Esophagus (tissue), 2 donors: Measurements from ENCODE around the gene ATAD3A. TPM values are rescaled to one million over a fixed set of nuclear protein-coding genes. Genes with fewer than 3 reads are reported as not detected.
"Not testable (repeated sequence)": the region's sequence is repeated elsewhere in the genome, so short reads cannot be mapped to it uniquely, and the experiment has no call there.

Source experiments
- H3K27ac ChIP-seq, 2 donors: one replicate each; pipeline ENCODE4 v1.5.1; 2013; ENCODE audit warnings: low read depth in 2 of 2, mild to moderate bottlenecking in 2 of 2, inconsistent platforms in 1 of 2, low read length in 1 of 2, moderate library complexity in 1 of 2
- H3K27me3 ChIP-seq, 2 donors: one replicate each; pipeline ENCODE4 v1.6.1; 2013; ENCODE audit warnings: low read length in 2 of 2, control low read depth in 1 of 2, mild to moderate bottlenecking in 1 of 2; ENCODE audit not compliant: insufficient read depth in 2 of 2, control insufficient read depth in 1 of 2
- H3K36me3 ChIP-seq, 2 donors: one replicate each; pipeline ENCODE4 v1.6.1; 2013; ENCODE audit warnings: low read length in 1 of 2; ENCODE audit not compliant: control insufficient read depth in 2 of 2, insufficient read depth in 2 of 2
- H3K4me1 ChIP-seq, 2 donors: one replicate each; pipeline ENCODE4 v1.6.1; 2013; ENCODE audit warnings: low read length in 1 of 2; ENCODE audit not compliant: control insufficient read depth in 2 of 2, insufficient read depth in 2 of 2
- H3K4me3 ChIP-seq, 2 donors: one replicate each; pipeline ENCODE4 v1.5.1; 2013; ENCODE audit warnings: low read length in 2 of 2, mild to moderate bottlenecking in 2 of 2, low read depth in 1 of 2, moderate library complexity in 1 of 2
- H3K9me3 ChIP-seq, 2 donors: one replicate each; pipeline ENCODE4 v1.6.1; 2013; ENCODE audit warnings: mild to moderate bottlenecking in 2 of 2, low read depth in 1 of 2, low read length in 1 of 2, moderate library complexity in 1 of 2; ENCODE audit not compliant: control insufficient read depth in 2 of 2, insufficient read depth in 1 of 2
- WGBS, 2 donors: extraction: QIAGEN DNeasy Blood & Tissue Kit; methylation state at CpG; one replicate each; pipeline ENCODE4 v1.1.7; 2013; 5-methylcytosine and 5-hydroxymethylcytosine counted together
- polyA plus RNA-seq, 2 donors: library from polyadenylated mRNA; stranded (reverse); fragments of 200-250 nt; gene quantifications; one replicate each; pipeline ENCODE4 v1.2.3, GENCODE V29; 2013
- donor health status: healthy with polysubstance abuse.
- donor health status: Bipolar disorder and iron deficiency.

ATAD3A gene
- polyA plus RNA-seq, 2 donors = 25.4 to 26.1 TPM

DNA sequence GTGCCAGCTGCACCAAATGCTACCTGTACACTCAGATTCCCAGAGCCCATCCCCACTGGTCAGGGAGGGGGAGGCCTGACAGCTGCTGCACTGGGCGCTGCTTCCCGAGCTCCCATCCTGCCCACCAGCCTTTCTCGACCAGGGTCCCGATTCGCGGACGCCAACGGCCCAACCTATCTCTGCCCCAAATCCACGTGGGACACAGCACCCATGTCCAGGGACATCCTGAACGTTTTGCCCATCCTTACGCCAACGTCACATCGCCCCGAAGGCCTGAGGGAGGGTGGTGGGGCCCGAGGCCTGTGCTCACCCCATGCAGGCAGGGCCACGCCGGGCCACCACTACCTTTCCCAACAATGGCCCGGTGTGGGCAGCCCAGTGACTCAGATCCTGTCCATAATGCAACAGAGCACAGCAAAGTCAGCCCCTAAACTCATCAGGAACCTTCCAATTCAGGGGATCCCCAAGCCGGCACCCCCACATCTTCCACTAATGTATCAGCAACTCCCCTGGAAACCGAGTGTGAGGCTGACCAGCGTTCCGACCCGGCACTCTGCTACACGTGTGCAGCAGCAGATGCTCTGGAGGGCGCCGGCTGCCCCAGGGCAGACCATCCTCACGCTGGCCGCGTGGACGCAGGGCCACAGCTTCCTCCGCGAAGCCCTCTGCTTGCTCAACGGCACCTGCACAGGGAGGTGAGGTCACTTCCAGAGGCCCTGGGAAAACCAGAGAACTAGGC, 39.7 kb downstream of the ATAD3A start:
- no peaks in the 10 kb centered on the region for H3K27me3 ChIP-seq
- H3K9me3 ChIP-seq = no peaks in the 10 kb centered on the region
- peaks cover 0 to 11% of the 10 kb centered on the region in 2 donors for H3K36me3 ChIP-seq
- WGBS, 2 donors = 82 to 88% methylated on average over 33 of the region's 33 CpGs
- H3K27ac ChIP-seq = no peak overlapping the region
- H3K4me3 ChIP-seq = no peak overlapping the region
- peaks cover 0 to 14% of the 10 kb centered on the region in 2 donors for H3K4me1 ChIP-seq

DNA sequence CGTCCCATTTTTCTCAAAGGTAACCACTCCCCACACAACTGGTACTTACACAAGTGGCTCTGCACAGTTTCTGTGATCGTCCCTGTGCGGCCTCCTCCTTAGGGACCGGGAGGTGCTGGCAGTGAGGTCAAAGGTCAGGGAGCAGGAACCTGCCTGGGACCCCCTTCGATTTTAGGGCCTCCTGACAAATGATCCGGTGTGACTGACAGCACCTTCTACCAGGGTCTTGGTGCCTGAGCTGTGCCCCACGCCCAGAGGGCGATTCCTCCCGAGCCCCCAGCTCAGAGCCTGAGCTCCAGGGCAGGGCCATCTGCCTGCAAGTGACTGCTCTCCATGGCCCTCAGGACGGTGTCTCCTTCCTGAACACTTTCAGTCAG, 40.3 kb downstream of the ATAD3A start:
- H3K27ac ChIP-seq = no peak overlapping the region
- no peak overlapping the region for H3K4me3 ChIP-seq
- 74 to 85% methylated on average over 10 of the region's 10 CpGs for WGBS, 2 donors

DNA sequence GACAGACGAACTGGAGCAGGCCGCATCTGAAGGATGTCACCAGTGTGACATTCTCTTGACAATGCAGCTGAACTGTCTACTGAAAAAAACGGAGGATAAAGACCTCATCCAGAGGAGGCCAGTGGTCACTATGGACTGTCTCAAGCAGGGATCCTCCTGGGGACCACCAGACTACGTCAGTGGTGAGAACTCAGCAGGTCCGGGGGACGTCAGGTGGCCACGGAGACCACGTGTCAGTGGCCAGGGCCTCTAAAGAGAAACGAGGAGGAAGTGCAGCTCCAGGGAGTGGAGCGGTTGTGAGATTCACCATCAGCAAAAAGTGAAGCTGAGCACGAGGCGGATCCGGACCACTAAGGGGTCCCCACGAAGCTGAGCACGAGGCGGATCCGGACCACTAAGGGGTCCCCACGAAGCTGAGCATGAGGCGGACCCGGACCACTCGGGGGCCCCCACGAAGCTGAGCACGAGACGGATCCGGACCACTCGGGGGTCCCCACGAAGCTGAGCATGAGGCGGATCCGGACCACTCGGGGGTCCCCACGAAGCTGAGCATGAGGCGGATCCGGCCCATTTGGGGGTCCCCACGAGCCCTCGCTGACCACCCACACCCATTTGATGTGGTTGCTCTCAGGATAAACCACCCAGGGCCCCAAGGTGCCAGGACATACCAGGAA, 42.0 kb downstream of the ATAD3A start:
- Histone ChIP-seq H3K27ac (peak overlapping the region in 1 of 2 donors; percentile 81), H3K4me3 (no peak overlapping the region), H3K9me3 (no peaks in the 10 kb centered on the region), H3K4me1 (peaks cover 0 to 14% of the 10 kb centered on the region in 2 donors), H3K27me3 (no peaks in the 10 kb centered on the region), H3K36me3 (peaks cover 0 to 7% of the 10 kb centered on the region in 2 donors)
- 87 to 89% methylated on average over 35 of the region's 35 CpGs for WGBS, 2 donors

More for the DNA sequence above, 40.3 kb downstream of the ATAD3A start:
- Histone ChIP-seq H3K9me3 (no peaks in the 10 kb centered on the region), H3K27me3 (no peaks in the 10 kb centered on the region), H3K36me3 (peaks cover 0 to 11% of the 10 kb centered on the region in 2 donors), H3K4me1 (peaks cover 0 to 14% of the 10 kb centered on the region in 2 donors)

DNA sequence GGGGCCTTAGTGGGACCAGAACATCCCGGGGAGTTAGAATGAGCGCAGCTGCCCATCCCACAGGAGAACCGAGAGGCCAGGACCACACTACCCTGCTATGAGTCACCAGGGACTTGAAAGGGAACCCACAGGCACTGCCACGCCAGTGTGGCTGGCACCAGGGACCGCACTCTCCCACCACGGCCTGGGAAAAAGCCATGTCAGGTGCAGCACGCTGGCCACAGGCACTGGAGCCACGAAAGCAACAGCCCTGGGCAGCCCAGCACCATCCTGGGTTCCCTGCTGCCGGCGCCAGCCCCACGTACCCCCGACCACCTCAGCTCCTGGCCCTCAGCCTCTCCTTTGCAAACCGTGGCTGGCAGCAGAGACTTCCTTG, 42.6 kb downstream of the ATAD3A start:
- Histone ChIP-seq H3K27ac (peak overlapping the region; percentile 14 to 81), H3K36me3 (peaks cover 0 to 7% of the 10 kb centered on the region in 2 donors), H3K4me3 (no peak overlapping the region), H3K4me1 (peaks cover 0 to 14% of the 10 kb centered on the region in 2 donors), H3K9me3 (no peaks in the 10 kb centered on the region), H3K27me3 (no peaks in the 10 kb centered on the region)
- 64 to 65% methylated on average over 13 of the region's 13 CpGs for WGBS, 2 donors

- WGBS, 2 donors = 66 to 73% methylated on average over 31 of the region's 31 CpGs
- peak overlapping the region; percentile 14 to 81 for H3K27ac ChIP-seq
Observed at GRCh38 chr1:1554926-1555915, 43.3 kb downstream of the ATAD3A start.

GRCh38 chr1:1556505-1556904, 44.5 kb downstream of the ATAD3A start:
- Histone ChIP-seq H3K4me1 (peaks cover 0 to 14% of the 10 kb centered on the region in 2 donors), H3K36me3 (peaks cover 0 to 10% of the 10 kb centered on the region in 2 donors), H3K27ac (peak overlapping the region; percentile 27 to 72), H3K27me3 (no peaks in the 10 kb centered on the region), H3K4me3 (no peak overlapping the region), H3K9me3 (no peaks in the 10 kb centered on the region)
- 86 to 89% methylated on average over 6 of the region's 6 CpGs for WGBS, 2 donors

More at GRCh38 chr1:1554926-1555915, 43.3 kb downstream of the ATAD3A start:
- Histone ChIP-seq H3K9me3 (no peaks in the 10 kb centered on the region), H3K4me3 (no peak overlapping the region), H3K27me3 (no peaks in the 10 kb centered on the region), H3K36me3 (peaks cover 0 to 7% of the 10 kb centered on the region in 2 donors), H3K4me1 (peaks cover 0 to 14% of the 10 kb centered on the region in 2 donors)

- peak overlapping the region; percentile 27 to 72 for H3K27ac ChIP-seq
- not testable (repeated sequence) for H3K9me3 ChIP-seq, H3K27me3 ChIP-seq, H3K4me3 ChIP-seq
- H3K36me3 ChIP-seq = peaks cover 0 to 14% of the 10 kb centered on the region in 2 donors
- WGBS, 2 donors = 76 to 79% methylated on average over 11 of the region's 11 CpGs
- peaks cover 0 to 14% of the 10 kb centered on the region in 2 donors for H3K4me1 ChIP-seq
Observed at GRCh38 chr1:1556961-1557360, 45.0 kb downstream of the ATAD3A start.

- 93 to 98% methylated on average over 7 of the region's 7 CpGs for WGBS, 2 donors
- H3K27ac ChIP-seq, H3K27me3 ChIP-seq: not testable (repeated sequence)
Observed at GRCh38 chr1:1557688-1558087, 45.7 kb downstream of the ATAD3A start.

GRCh38 chr1:1558591-1558990, 46.6 kb downstream of the ATAD3A start:
- Histone ChIP-seq H3K36me3 (peaks cover 7 to 20% of the 10 kb centered on the region in 2 donors), H3K4me1 (peaks cover 0 to 14% of the 10 kb centered on the region in 2 donors), H3K27me3 (no peaks in the 10 kb centered on the region), H3K4me3 (no peak overlapping the region), H3K9me3 (no peaks in the 10 kb centered on the region), H3K27ac (peak overlapping the region; percentile 55 to 79)
- 68 to 74% methylated on average over 4 of the region's 4 CpGs for WGBS, 2 donors

More at GRCh38 chr1:1557688-1558087, 45.7 kb downstream of the ATAD3A start:
- Histone ChIP-seq H3K4me1 (peaks cover 0 to 14% of the 10 kb centered on the region in 2 donors), H3K36me3 (peaks cover 5 to 18% of the 10 kb centered on the region in 2 donors)
- not testable (repeated sequence) for H3K9me3 ChIP-seq, H3K4me3 ChIP-seq
